Activated CD4-positive, CD25-positive, alpha-beta regulatory T cell treated with anti-CD3 and anti-CD28 coated beads, Interleukin-2, amount 50 U/mL, for 16 hours (primary cell): ENCODE data around the gene TMPRSS2.

Experiments
- DNase-seq: peaks from one replicate; pipeline ENCODE4 v3.0.0-alpha.2; 2020; ENCODE audit warnings: low read depth, low spot score

Gene TMPRSS2

GRCh38 chr21:41449613-41450012, 58.3 kb downstream of the TMPRSS2 start:
- no peak for DNase-seq

DNA sequence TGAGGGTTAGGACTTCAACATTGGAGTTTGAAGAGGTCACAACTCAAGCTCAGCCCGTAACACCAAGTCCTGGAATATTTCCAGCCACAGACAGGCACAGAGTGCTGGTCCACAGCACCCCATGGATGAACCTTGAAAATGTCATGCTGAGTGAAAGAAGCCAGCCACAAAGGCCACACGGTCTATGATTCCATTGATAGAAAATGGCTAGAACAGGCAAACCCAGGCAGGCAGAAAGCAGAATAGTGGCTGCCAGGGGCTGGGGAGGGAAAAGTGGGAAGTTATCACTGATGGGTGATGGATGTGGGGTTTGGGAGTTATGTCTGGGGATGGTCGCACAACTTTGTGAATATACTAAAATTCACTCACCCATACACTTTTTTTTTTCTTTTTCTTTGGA, 60.6 kb downstream of the TMPRSS2 start:
- no peak for DNase-seq

- DNase-seq: no peak
Observed at GRCh38 chr21:41446586-41446985, 61.4 kb downstream of the TMPRSS2 start.

GRCh38 chr21:41445465-41445862, 62.5 kb downstream of the TMPRSS2 start:
- no peak for DNase-seq

- DNase-seq: no peak
Observed at GRCh38 chr21:41444703-41445464, 63.1 kb downstream of the TMPRSS2 start.

DNA sequence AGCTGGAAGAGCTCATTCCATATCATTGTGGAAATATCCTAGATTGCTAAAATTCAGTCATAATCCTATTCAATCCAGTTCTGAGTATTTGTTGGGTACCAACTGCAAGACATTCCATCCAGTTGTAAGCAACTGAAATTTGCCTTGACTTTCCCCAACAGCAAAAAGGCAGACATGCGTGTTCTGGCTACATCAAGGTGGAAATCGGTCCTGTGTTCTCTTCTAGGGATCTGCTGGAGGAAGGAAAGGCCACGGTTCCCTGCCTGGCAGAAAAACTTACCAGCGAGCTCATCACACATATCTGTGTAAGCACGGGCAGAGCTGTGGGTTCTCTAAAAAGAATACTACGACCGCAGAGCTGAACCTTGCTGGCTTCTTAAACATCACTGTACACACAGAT, 64.4 kb downstream of the TMPRSS2 start:
- no peak for DNase-seq

- no peak for DNase-seq
Observed at GRCh38 chr21:41442481-41443186, 65.3 kb downstream of the TMPRSS2 start.

DNA sequence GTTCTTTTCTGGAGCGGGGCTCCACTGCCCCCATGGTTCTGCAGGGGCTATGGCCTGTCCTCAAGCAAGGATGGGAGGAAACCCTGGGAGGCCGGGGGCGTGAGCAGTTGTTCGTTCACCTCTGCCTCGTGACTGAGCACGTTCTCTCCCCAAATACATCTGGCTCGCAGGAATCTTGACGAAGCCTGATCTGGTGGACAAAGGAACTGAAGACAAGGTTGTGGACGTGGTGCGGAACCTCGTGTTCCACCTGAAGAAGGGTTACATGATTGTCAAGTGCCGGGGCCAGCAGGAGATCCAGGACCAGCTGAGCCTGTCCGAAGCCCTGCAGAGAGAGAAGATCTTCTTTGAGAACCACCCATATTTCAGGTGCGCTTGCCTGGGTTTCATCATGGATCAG, 66.4 kb downstream of the TMPRSS2 start:
- DNase-seq: no peak

GRCh38 chr21:41439248-41439647, 68.7 kb downstream of the TMPRSS2 start:
- no peak for DNase-seq

GRCh38 chr21:41438425-41439113, 69.4 kb downstream of the TMPRSS2 start:
- no peak for DNase-seq

GRCh38 chr21:41437729-41438128, 70.2 kb downstream of the TMPRSS2 start:
- no peak for DNase-seq

DNA sequence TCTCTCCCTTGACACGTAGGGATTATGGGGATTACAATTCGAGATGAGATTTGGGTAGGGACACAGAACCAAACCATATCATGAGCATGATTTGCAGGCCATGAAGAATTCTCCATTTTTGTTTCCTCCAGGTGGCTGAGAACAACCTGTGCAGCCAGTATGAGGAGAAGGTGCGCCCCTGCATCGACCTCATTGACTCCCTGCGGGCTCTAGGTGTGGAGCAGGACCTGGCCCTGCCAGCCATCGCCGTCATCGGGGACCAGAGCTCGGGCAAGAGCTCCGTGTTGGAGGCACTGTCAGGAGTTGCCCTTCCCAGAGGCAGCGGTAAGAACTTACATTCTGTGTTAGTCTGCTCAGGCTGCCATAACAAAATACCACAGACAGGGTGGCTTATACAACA, 72.3 kb downstream of the TMPRSS2 start:
- DNase-seq: no peak

DNA sequence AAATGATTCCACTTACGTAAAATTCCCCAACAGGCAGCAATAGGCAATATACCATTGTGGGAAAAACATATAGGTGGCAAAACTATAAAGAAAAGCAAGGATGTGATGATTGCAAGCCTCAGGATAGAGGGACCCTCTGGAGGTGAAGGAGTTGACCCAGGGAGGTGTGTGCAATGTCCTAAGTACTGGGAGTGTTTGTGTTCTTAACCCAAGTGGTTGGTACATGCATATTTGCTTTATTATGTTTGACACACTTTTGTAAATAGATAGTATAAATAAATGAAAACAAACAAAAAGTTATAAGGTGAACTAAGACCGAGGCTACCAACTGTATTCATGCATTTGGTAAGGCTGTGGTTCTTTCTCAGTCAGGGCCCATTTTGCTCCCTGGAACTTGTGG, 74.4 kb downstream of the TMPRSS2 start:
- no peak for DNase-seq

GRCh38 chr21:41432562-41433460, 75.1 kb downstream of the TMPRSS2 start:
- DNase-seq: no peak

DNA sequence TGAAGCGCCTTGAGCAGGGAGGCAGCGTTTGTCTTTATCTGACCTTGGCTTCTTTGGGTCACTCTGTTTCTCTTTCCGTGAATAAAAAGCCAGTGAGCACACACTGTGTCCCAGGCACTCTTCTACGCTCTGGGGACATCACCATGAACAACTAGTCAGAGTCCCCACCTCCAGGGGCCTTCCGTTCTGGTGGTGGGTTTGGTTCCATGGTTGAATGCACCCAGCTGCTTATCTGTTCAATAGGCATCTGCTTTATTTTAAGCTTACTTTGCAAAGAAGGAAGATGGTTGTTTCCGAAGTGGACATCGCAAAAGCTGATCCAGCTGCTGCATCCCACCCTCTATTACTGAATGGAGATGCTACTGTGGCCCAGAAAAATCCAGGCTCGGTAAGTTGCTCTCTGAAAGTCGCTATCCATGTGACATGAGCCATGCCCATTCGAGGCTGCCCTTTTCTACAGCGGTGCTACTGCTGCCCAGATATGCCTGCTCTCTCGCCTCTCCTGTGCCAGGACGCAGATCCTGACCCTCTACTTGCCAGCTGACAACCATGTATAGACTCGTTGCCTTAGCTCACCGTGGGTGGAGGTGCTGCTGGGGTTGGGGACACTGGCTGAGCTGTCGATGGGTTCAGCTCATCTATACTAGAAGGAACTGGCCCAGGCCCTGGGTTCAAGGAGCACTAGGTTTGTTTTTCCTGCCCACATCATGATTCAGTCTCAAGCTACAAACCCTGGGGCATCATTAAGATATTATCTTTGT, 76.0 kb downstream of the TMPRSS2 start:
- DNase-seq: no peak

DNA sequence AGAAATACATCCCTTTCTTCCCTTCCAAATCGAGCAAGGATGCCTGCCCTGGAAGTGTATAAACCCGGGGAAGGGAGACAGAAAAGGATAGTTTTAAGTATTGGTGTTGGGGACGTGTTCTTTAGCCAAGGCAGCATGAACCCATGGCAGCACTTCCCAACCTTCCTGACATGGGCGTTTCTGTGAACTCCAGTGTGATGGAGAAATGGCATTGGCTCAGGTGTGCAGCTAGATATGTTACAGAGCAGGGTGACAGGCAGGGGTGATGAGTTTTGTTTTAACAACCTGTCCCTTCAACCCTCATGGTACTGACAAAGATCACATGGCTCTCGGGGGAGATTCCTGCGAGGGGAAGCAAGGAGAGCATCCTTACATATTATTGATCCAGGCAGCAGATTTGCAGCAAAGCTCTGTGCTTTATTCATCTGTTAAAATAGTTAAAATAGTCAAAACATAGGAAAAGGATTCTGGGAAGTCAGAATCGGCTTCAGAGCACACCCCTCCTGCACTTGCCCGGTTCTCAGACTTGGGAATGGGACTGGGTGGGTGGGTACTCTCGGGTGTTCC, 78.0 kb downstream of the TMPRSS2 start:
- DNase-seq: no peak

DNA sequence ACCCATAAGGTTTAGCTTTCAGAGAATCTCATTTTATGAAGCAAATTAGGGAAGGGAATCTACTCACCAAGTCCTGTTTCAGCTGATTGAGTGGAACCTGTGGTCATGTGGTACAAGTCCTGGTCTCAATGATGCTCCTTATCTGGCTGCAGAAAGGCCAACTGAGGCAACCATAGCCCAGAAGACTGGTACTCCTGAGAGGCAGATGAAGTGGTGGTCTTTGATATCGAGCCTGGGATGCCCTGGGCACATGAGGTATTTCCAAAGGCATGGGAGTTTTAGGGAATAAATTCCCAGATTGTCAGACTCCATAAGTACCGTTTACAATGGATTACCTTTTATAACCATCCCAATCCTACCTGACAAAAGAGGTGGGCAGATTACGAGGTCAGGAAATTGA, 78.7 kb downstream of the TMPRSS2 start:
- no peak for DNase-seq

DNA sequence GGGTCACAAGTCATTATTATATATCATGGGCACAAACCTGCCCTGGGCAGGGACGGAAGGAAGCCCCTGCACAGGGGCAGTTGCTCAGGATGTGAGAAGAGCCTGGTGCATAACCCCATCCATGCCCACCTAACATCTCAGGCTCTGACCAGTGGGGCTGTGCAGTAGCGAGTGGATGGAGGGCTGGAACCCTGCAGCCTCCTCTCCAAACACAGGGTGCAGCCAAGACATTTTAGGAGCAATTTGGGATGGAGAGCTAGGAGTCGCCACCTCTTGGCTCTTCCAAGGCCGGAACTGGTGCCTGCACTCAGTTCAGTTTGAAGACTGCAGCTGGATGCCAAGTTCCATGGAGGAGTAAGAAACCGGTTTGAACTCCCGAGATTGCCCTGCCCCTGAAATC, 79.1 kb downstream of the TMPRSS2 start:
- DNase-seq: no peak

DNA sequence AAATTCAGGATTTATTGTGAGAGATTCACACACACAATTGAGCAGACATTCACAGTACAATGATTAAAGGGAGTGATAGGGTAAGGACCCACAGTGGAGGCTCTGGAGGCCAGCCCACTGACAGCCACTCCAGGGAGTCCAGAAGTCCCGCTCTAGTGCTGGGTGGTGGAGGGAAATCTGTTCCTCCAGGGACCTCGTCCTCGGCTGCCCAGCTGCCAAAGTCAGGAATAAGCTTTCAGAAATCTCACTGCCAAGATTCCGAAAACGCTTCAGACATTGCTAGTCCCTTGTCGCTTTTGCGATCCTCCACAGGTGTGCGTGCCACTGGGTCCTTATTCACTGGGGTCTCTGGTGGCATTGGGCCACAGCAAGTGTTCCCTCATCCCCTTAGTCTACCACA, 79.6 kb downstream of the TMPRSS2 start:
- no peak for DNase-seq

GRCh38 chr21:41427556-41427955, 80.4 kb downstream of the TMPRSS2 start:
- DNase-seq: no peak
